Medulla oblongata (tissue), 1 donor: ENCODE measurements around the gene PIP5K1B.

ENCODE experiments used
- DNase-seq: peaks from one replicate; pipeline ENCODE4 v3.0.0-alpha.2; 2015; ENCODE audit errors: extremely low spot score

PIP5K1B gene

DNA sequence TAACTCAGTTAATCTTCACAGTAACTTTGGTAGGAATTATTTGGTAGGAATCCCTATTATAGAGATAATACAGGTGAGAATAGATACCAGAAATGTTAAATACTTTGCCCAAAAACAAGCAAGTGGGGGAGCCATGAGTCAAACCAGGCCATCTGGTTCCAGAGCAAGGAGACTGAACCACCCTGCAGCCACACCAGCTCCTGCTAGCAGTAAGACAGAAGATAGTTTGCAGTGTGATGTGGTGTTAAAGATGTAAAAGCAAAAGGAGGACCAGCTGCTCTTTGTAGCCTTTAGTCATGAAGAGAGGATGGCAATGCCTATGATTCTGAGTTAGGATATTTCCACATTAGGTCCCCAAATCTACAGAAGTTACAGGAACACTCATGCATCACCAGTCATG, 207.5 kb downstream of the PIP5K1B start:
- no peak for DNase-seq

DNA sequence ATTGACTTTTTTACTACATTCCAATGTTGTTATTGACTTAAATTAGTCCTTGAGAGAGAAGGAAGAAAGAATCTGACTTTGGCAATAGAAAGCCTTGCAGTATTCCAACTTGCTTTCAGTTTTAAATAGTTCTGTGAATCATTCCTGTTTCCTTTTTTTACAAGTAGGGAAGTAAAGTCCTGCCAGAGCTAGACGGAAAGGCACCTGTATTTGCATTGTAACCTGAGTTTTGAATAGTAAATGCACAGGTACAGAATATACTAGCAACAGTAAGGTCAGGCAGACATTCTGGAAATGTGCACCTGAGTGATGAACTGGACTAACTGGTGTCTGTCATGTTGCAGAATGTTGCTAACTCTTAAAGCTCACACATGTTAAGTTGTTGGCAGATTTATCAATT, 208.0 kb downstream of the PIP5K1B start:
- no peak for DNase-seq

DNA sequence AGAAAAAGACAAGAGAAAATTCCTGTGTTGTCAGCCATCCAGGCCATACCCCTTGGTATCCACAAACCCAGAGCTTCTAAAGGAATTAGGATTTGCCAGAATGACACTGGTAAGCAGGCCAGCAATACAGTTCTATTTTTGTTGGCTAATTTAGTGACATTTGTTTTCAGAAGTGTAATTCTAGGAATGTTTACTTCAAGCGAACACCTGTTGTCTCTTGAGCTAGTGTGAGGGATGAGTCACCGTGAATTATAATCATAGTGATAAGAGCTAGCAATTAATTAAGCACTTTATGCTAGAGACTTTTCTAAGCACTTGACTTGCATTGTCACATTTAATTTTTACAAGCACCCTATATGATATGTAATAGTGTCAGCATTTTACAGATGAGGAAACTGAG, 209.7 kb downstream of the PIP5K1B start:
- DNase-seq: no peak

DNA sequence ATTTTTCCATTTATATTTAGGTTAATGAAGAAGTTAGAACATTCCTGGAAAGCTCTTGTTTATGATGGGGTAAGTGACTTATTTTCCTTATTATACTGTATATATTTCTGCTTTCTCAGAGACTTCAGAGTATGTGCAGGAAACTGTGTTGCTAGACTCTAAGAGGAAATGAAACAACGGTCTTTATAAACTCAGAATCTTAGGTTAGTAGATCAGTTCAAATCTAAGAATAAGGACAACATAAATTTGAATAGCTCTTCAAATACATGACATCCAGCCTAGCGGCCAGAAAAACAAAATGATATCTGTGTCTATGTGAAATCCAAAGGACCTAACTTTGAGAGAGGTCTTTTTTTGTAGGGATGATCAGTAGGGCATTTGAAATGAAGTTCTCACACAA, 214.6 kb downstream of the PIP5K1B start:
- DNase-seq: peak; percentile 27

DNA sequence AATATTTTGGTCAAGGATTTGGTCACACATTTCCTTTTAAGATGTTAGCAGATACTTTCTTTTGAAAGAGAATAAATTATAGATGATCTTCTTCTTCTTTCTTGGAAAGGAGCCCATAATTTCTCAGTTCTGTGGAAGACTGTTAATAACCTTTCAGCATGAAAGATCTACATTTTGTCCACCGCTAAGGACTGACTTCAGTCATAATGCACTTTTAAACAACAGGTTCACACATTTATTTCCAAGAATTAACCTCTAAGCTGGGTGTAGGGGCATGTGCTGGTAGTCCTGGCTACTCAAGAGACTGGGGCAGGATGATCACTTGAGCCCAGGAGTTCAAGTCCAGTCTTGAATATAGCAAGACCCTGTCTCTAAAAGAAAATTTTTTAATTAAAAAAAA, 215.9 kb downstream of the PIP5K1B start:
- no peak for DNase-seq

DNA sequence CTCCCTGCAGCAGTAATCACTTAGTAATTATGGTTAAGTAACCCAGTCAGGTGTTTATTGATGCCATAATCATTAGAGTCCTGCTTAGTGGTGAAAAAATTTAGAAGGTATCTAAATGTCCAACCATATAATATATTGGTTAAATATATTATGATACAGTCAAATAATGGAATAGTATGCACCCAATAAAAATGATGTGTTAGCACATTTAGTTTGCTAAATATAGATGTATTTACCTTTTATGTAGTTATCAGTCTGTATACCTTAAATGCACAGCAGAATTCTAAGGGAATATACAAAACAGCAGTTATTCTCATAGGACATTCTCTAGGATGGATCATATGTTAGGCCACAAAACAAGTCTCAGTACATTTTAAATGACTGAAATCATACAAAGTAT, 218.4 kb downstream of the PIP5K1B start:
- no peak for DNase-seq

DNA sequence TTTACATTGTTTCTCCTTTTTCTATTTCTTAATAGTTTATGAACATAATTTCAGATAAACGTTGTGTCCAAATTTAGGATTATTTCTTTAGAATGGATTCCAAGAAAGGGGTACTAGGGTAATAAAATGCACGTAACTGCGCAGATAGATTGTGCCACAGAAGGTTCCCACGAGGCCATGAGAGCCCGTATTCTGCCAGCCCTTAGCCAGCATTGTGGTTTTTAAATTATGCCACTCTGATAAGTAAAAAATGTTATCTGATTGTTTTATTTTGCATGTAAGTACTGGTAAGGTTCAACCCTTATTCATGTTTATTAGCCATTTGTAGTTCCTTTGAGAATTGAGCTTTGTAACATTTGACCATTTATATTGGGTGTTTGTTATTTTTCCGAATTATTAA, 220.1 kb downstream of the PIP5K1B start:
- DNase-seq: no peak

DNA sequence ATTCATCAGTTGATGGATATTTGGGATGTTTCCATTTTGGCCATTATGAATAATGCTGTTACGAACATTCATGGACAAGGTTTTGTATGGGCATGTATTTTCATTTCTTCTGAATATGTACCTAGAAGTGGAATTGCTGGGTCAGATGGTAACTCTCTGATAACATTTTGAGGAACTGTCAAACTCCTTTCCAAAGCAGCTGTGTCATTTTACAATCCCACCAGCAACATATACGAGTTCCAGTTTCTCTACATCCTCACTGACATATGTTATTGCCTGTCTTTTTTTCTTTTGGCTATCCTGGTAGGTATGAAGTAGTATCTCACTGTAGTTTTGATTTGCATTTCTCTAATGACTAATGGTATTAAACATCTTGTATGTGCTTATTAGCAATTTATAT, 222.1 kb downstream of the PIP5K1B start:
- no peak for DNase-seq

DNA sequence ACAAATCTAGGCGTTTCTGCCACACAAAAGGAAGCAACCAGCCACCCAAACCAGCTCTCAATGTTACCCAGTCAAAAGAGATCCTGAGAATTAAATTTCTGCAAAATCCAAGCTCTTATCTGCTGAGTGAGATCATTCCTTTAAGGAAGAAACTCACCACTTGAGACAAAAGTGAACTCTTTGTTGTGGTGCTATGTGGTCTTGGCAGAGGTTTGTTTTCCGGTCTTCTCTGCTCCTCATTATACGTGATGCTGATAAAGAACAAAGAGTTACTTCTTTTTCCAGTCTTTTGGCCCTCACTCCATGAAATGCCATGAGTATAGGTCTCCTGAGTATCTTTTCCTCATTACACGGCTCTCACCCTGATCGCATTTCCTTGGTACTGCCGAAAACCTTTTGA, 226.8 kb downstream of the PIP5K1B start:
- no peak for DNase-seq

DNA sequence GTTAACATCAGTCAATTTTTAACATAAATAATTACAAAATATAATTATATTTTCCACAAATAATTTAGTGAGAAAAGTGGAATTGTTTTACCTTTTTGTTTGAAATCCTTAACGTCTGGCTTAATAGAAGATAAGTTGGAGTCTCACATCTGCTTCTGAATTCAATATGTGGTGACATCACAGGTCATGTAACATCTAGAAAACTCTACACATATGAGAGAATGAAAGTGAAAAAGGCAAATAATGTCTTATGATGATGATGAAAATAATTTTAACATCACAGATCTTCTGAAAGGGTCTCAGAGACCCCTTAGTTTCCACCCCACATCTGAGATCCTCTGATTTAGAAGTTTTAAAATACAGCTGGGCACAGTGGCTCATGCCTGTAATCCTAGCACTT, 227.4 kb downstream of the PIP5K1B start:
- DNase-seq: no peak

DNA sequence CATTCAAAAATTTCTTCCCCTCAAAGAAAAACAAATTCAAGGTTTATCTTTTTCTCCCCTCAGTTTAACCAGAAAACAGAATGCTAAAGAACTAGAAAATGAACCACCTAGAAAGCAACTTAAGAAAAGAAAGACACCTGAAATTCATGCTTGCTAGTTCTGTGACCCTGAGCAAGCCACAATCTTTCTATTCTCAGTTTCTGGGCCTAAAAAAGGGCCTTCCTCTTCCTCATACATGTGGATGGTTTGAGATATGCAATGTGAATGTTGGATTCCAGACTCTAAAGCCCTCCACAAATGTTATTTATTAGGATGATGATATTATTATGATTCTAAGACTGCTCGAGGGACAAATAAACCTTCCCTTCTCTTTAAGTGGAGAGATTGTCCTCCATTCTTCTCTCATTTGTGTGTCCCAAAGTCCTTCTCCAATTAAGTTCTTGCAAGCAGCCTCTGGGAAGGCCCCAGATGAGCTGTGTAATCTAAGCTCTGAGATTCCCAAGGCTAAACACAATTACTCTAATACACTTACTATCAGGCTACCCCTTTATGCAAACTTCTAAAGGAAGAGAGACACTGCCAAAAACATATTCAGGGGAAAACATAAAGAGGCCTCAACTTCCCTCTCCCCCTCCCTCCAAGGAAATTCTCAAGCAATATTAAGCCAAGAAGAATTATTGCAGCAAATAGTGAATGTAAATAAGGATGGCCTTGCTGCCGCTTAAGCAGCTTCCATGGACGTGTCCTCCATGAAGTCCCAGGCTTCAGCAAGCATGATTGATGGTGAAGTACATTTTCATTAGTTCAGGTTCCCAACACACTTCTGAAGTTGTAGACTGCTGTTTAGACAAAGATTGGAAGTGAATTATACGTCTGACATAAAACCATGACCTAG, 228.6 kb downstream of the PIP5K1B start:
- DNase-seq: no peak

DNA sequence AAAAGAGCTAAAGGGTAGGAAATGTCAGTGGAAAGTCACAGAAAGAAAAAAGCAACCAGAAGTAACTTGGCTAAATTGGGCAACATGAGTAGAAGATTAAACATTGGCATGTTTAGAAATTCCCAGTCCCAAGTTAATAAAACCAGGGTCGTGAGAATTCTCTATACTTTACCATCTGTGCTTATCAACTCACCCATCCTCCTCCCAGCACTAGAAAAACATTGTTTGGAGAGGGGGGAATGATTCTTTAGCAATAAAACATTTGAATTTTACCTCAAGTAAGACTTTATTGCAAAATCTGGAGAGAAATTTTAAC, 229.2 kb downstream of the PIP5K1B start:
- no peak for DNase-seq

DNA sequence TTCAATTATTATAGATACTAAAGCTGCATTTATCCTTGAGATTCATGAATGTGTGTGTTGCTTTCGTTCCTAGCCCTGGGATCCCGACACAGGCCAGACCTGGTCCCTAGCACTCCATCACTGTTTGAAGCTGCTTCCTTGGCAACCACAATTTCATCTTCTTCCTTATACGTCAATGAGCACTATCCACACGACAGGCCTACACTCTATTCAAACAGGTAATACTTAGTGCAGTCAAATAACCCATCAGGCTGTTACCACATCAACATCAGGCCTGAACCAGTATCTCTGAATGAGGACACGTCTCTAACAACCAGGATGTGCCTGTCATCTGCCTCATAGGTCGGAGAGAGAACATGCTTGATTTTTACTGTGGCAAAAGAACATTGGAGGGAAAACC, 235.5 kb downstream of the PIP5K1B start:
- DNase-seq: no peak

DNA sequence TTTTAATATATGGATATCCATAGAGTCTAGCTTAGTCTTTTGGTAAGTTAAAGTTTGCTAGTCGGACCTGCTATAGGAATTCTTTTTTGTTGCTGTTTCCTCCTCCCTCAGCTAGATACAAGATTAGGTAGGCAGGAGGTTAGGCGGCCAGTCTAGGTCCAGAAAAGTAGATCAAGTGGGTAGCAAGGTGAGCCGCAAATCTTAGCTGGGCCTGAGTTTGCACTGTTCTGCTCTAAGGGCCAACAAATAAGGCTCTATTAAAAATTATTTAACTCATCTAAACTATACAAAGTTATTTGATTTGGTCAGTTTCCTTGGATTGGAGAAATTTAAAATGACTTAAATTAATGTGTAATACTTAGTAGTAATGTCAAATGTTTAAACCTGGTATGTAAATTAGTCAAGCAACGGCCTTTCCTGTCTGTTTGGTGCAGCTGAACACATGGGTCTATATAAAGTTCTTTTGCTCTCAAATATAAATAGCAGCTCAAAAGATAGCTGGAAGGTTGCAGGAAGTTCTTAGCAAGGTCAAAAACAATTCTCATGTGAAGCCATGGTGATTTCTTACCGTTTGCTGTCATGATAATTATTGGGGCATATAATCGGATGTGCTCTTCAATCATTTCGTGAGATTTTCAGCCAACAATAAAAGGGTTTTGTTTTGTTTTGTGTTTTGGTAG, 236.9 kb downstream of the PIP5K1B start:
- DNase-seq: no peak

DNA sequence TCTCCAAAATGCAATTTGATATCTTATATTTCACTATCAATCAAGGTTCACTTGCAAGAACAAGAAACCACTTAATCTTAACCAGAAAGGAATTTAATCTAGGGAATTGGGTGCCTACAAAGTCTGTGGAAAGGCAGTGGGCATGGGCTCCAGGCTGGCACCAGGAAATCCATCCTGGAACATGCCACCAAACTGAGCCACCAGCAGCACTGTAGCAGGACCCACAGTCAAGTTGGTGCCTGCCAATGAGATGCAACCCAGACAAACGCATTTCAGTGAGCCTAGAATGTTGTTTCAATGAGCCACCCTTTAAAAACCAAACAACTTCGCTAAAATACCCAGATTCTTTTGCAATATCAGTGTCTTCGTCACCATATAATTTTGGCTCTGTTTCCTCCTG, 237.8 kb downstream of the PIP5K1B start:
- no peak for DNase-seq

DNA sequence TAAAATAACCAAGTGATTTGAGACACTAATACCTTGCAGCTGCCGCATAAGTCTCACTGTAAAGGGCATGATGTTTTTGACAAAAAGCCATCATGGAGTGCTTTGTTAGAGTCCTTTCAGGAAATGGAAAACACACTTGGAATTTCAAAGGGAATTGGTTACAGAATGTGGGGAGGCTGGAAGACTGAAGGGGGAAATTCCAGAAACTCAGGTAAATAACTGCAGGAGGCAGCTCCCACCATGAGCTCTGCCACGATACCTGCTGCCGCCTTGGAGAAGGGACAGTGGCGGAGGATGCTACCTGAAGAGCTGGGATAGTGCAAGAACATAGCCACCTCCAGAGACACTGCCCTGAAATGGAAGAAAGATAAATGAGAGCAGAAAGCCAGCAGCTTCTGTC, 242.0 kb downstream of the PIP5K1B start:
- DNase-seq: no peak

DNA sequence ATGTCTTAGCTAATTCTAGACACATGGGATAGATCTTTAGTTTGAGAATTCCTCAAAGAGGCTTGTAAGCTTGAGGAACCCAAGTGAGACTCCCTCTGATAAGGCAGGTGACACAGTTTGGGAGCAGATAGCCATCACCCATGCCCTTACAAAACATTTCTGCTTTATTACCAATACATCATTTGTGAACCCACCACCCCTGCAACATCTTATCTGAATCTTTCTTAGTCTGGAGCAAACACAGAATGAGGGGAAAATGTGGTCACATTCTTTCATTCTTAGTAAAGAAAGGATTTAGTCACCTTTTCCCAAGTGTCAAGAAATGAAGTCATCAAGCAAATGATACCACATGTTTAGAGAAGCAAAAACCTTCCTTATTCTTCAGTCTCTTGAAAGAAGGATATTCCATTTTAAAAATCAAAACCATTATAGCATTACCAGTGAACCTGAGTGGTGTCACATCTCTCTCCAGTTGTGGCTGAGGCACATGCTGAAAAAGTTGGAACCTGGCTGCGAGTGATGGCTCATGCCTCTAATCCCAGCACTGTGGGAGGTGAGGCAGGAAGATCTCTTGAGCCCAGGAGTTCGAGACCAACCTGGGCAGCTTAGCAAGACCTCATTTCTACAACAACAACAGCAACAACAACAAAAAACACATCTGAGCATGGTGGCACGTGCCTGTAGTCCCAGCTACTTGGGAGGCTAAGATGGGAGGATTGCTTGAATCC, 243.0 kb downstream of the PIP5K1B start:
- DNase-seq: no peak

DNA sequence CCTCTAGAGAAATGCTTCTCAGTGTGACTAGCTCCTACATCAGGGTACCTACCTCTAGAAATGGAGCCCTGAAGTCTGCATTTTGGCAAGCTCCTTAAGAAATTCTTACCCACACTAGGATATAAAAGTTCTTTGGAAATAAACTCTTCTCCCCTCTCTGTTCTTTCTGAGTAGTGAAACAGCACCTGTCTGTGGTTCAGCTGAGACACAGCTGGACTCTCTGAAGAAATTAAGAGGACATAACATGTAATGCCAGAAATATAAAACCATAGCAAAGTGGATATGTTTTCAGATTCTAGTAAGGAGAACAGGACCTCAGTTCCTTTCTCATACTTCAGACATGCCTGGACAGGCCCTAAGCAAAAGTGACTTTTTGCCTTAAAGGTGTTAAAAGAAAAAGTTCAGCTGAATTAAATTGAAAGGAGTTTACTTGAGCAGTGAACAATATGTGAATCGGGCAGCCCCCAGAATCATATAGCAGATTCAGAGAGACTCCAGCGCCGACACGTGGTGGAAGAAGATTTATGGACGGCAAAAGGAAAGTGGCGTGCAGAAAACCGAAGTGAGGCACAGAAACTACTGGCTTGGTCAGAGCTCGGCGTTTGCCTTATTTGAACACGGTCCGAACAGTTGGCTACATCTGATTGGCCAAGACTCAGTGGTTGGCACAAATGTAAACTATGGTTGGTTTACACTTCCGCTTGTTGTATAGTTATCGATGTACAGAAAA, 244.4 kb downstream of the PIP5K1B start:
- peak; percentile 24 for DNase-seq

DNA sequence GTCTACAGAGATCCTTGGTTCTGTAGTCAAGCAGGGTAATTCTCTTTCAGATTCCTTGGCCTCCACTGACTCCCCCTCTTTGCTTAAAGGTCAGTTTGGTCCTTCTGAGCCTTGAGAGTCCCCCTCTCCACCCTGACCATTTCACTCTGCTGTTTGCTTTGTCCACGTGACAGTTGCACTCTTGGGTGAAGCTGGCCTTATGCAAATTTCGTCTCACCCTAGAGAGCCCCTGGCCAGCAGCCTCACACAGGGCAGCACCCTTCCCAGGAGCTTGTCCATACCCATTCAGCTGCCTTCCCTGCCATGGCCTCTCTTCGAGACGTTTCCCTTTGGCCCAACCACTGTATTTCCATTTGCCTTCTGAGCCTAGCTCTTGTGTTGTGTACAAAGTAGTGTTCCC, 245.1 kb downstream of the PIP5K1B start:
- no peak for DNase-seq

DNA sequence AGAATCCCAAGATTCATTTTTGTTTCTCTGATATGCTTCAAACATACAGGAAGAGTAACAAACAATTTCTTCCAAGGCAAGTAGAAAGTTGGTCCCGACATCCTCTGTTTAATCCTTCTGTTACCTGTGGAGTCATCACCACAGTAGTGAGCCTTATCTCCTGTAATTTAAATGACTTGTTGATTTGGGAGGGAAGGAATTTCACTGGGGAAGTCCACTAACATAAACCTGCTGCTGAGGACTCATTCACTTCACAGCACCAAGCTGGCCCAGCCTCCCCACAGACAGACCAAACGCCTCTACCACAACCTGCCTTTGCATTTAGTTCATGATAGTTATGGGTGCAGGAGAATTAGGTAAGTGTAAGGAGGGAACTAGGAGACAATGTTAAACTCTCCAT, 245.6 kb downstream of the PIP5K1B start:
- no peak for DNase-seq

DNA sequence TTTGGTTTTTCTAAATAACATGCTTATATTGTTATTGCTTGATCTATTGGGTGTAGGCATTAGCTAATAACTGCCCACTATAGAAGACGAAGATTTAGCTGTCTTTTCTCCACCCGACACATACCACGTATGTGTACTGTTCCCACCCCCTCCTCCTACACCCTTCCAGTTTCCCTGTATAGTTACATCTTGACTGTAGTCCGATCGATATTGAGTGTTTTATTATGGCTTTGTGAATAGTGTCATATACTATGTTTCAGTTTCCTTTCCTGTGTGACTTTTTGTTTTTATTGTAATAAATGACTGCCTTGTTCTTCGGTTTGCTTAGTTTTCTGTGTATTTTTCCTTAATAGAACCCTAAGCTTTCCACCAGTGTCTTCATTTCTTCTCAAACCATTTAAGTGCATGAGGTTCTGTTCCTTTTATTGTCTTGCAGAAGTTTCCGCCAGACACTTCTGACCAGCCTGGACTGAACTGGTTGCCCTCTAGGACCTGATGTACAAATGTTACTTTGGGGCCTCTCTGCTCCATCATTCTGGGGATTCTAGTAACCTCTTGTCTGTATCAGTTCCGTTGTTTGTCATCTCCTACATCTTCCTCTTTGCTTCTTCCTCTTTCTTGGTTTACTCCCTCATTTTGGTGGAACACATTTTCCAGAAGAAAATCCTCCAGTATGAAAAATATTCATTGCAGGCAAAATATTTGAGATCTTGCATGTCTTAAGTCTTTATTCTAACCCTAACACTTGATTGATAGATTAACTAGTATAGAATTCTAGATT, 247.0 kb downstream of the PIP5K1B start:
- DNase-seq: peak; percentile 83
